GM18951 (cell line): ENCODE measurements around the gene THEM4.
"Not testable (repeated sequence)": the region's sequence is repeated elsewhere in the genome, so short reads cannot be mapped to it uniquely, and the experiment has no call there.

Experiments used
- POLR2A ChIP-seq: IDR thresholded peaks from 4 replicates; pipeline ENCODE4 v1.6.1; 2011; ENCODE audit warnings: mild to moderate bottlenecking; ENCODE audit not compliant: insufficient read length, insufficient read depth; ENCODE audit errors: extremely low read depth
- in situ Hi-C: fragments of 300-500 bp; cut with MboI; formaldehyde crosslinking; loops from one replicate; pipeline ENCODE4 v1.12.0; 2022; ENCODE audit warnings: low sequenced_read_pairs, mixed read lengths, inconsistent platforms; ENCODE audit not compliant: unreplicated experiment

The THEM4 gene

GRCh38 chr1:151898519-151898991 is 10.8 kb downstream of the THEM4 start:
- in situ Hi-C loops = no loop called here
- TF ChIP-seq POLR2A = no peak

GRCh38 chr1:151897991-151898431 is 11.3 kb downstream of the THEM4 start:
- in situ Hi-C loops = no loop called here
- TF ChIP-seq POLR2A = no peak

- no peak for TF ChIP-seq POLR2A
- in situ Hi-C loops = no loop called here
Measured at GRCh38 chr1:151893176-151893924, 16.0 kb downstream of the THEM4 start.

GRCh38 chr1:151892190-151892589 is 17.1 kb downstream of the THEM4 start:
- no peak for TF ChIP-seq POLR2A
- in situ Hi-C loops = no loop called here

- in situ Hi-C loops = no loop called here
Measured at GRCh38 chr1:151891512-151891911, 17.8 kb downstream of the THEM4 start.

GRCh38 chr1:151888972-151889570 is 20.2 kb downstream of the THEM4 start:
- no peak for TF ChIP-seq POLR2A
- in situ Hi-C loops = no loop called here

More at GRCh38 chr1:151891512-151891911, 17.8 kb downstream of the THEM4 start:
- TF ChIP-seq POLR2A = no peak

- TF ChIP-seq POLR2A = no peak
- in situ Hi-C loops = no loop called here
Measured at GRCh38 chr1:151887028-151887427, 22.3 kb downstream of the THEM4 start.

GRCh38 chr1:151885479-151885878 is 23.8 kb downstream of the THEM4 start:
- TF ChIP-seq POLR2A = no peak
- in situ Hi-C loops = no loop called here

GRCh38 chr1:151884879-151885278 is 24.4 kb downstream of the THEM4 start:
- in situ Hi-C loops = not testable (repeated sequence)

- in situ Hi-C loops = not testable (repeated sequence)
Measured at GRCh38 chr1:151884445-151884844, 24.9 kb downstream of the THEM4 start.

GRCh38 chr1:151883898-151884297 is 25.4 kb downstream of the THEM4 start:
- in situ Hi-C loops = not testable (repeated sequence)

- in situ Hi-C loops = not testable (repeated sequence)
Measured at GRCh38 chr1:151882918-151883317, 26.4 kb downstream of the THEM4 start.

- no peak for TF ChIP-seq POLR2A
- in situ Hi-C loops = no loop called here
Measured at GRCh38 chr1:151882466-151882865, 26.8 kb downstream of the THEM4 start.

- in situ Hi-C loops = no loop called here
Measured at GRCh38 chr1:151881479-151881878, 27.8 kb downstream of the THEM4 start.

More at GRCh38 chr1:151881479-151881878, 27.8 kb downstream of the THEM4 start:
- no peak for TF ChIP-seq POLR2A
